SH-SY5Y (cell line): Measurements from ENCODE around the gene GIPC1.

Source experiments
- GATA2 ChIP-seq: IDR thresholded peaks from 2 replicates; pipeline ENCODE4 v1.6.1; 2011; ENCODE audit warnings: mild to moderate bottlenecking, low read depth, low read length
- GATA3 ChIP-seq: IDR thresholded peaks from 2 replicates; pipeline ENCODE4 v1.6.1; 2011; ENCODE audit warnings: low read depth, mild to moderate bottlenecking, low read length, moderate library complexity

DNA sequence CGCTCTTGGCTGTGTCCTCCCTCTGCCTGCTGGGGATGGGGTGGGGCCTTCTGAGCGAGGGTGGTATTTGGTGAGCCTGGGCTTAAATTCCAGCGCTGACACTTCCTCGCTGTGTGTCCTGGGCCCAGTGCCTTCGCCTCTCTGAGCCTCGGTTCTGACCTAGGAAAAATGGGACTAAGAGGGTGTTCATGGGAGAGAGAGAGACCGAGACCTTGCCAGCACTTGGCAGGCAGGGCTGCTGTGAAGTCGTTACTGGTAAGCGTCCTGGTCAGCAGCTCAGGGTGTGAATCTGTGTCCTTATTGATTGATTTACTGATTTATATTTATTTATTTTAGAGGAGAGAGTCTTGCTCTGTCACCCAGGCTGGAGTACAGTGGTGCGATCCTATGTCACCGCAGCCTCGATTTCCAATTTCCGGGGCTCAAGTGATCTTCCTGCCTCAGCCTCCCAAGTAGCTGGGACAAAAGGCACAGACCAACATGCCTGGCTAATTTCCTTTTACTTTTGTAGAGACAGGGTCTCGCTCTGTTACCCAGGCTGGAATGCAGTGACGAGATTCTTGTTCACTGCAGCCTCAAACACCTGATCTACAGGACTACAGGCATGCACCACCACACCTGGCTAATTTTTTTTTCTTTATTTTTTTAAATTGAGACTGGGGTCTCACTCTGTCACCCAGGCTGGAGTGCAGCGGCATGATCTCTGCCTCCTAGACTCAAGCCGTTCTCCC is 60.4 kb downstream of the GIPC1 start:
- TF ChIP-seq GATA2 (no peak), GATA3 (no peak)
